GM21367 (cell line): Measurements from ENCODE around the gene PRPF19.

ENCODE experiments used
- ATAC-seq: cut with Tn5 transposase; IDR thresholded peaks from one replicate; pipeline ENCODE4 v1.9.1; 2021; ENCODE audit not compliant: unreplicated experiment

The PRPF19 gene

GRCh38 chr11:60860943-60861342 is 45.4 kb downstream of the PRPF19 start:
- ATAC-seq, result no peak

GRCh38 chr11:60859616-60860250 is 46.7 kb downstream of the PRPF19 start:
- ATAC-seq, result no peak

GRCh38 chr11:60858731-60859464 is 47.5 kb downstream of the PRPF19 start:
- no peak for ATAC-seq

GRCh38 chr11:60858236-60858635 is 48.1 kb downstream of the PRPF19 start:
- ATAC-seq, result no peak

- ATAC-seq, result no peak
Measured at GRCh38 chr11:60857378-60858232, 48.8 kb downstream of the PRPF19 start.

- no peak for ATAC-seq
Measured at GRCh38 chr11:60855726-60856633, 50.4 kb downstream of the PRPF19 start, which contains the start of gene PTGDR2. PTGDR2 (minus strand) TSS chr11:60855950; CDS start chr11:60853722, 2,228 bp downstream.

GRCh38 chr11:60854847-60855725 is 51.3 kb downstream of the PRPF19 start:
- no peak for ATAC-seq

- no peak for ATAC-seq
Measured at GRCh38 chr11:60854140-60854846, 52.1 kb downstream of the PRPF19 start.

GRCh38 chr11:60852982-60853950 is 53.1 kb downstream of the PRPF19 start:
- no peak for ATAC-seq

GRCh38 chr11:60852117-60852981 is 54.0 kb downstream of the PRPF19 start:
- ATAC-seq, result no peak

- no peak for ATAC-seq
Measured at GRCh38 chr11:60851327-60852104, 54.9 kb downstream of the PRPF19 start.

GRCh38 chr11:60849641-60850520 is 56.5 kb downstream of the PRPF19 start:
- ATAC-seq, result no peak

- no peak for ATAC-seq
Measured at GRCh38 chr11:60848714-60849151, 57.7 kb downstream of the PRPF19 start.

- no peak for ATAC-seq
Measured at GRCh38 chr11:60847896-60848295, 58.5 kb downstream of the PRPF19 start.

GRCh38 chr11:60847281-60847680 is 59.1 kb downstream of the PRPF19 start:
- no peak for ATAC-seq
